GM21529 (cell line): ENCODE data around the gene AKAP8.
"Not testable (repeated sequence)": the region's sequence is repeated elsewhere in the genome, so short reads cannot be mapped to it uniquely, and the experiment has no call there.

ENCODE experiments used
- ATAC-seq: cut with Tn5 transposase; IDR thresholded peaks from one replicate; pipeline ENCODE4 v1.9.1; 2021; ENCODE audit not compliant: unreplicated experiment

The AKAP8 gene

GRCh38 chr19:15404097-15404779, 24.7 kb upstream of the AKAP8 start:
- no peak for ATAC-seq

GRCh38 chr19:15403151-15403531, 23.6 kb upstream of the AKAP8 start:
- no peak for ATAC-seq

GRCh38 chr19:15402411-15403150, 23.0 kb upstream of the AKAP8 start:
- ATAC-seq: no peak

- no peak for ATAC-seq
These were observed 21.8 kb upstream of the AKAP8 start for GRCh38 chr19:15401397-15401710.

GRCh38 chr19:15400521-15401396, 21.2 kb upstream of the AKAP8 start:
- ATAC-seq: no peak

GRCh38 chr19:15399635-15400034, 20.0 kb upstream of the AKAP8 start:
- ATAC-seq: no peak

GRCh38 chr19:15399234-15399515, 19.6 kb upstream of the AKAP8 start:
- no peak for ATAC-seq

- ATAC-seq: no peak
These were observed 19.1 kb upstream of the AKAP8 start for GRCh38 chr19:15398501-15399233.

- no peak for ATAC-seq
These were observed 18.2 kb upstream of the AKAP8 start for GRCh38 chr19:15397782-15398181.

- ATAC-seq: no peak
These were observed 17.6 kb upstream of the AKAP8 start for GRCh38 chr19:15397236-15397635.

GRCh38 chr19:15396436-15396835, 16.8 kb upstream of the AKAP8 start:
- no peak for ATAC-seq

- not testable (repeated sequence) for ATAC-seq
These were observed 15.7 kb upstream of the AKAP8 start for GRCh38 chr19:15395251-15395650.

GRCh38 chr19:15394426-15394825, 14.8 kb upstream of the AKAP8 start:
- ATAC-seq: no peak

GRCh38 chr19:15393963-15394362, 14.4 kb upstream of the AKAP8 start:
- no peak for ATAC-seq

GRCh38 chr19:15390814-15391213, 11.2 kb upstream of the AKAP8 start:
- ATAC-seq: no peak

GRCh38 chr19:15381864-15382263, 2.3 kb upstream of the AKAP8 start:
- no peak for ATAC-seq

- ATAC-seq: no peak
These were observed 1.8 kb upstream of the AKAP8 start for GRCh38 chr19:15381429-15381828.

GRCh38 chr19:15379999-15380647, 536 bp upstream of the AKAP8 start:
- peak; percentile 29 for ATAC-seq

- no peak for ATAC-seq
These were observed 979 bp downstream of the AKAP8 start for GRCh38 chr19:15378534-15379082.

GRCh38 chr19:15374796-15375440, 4.7 kb downstream of the AKAP8 start:
- ATAC-seq: no peak
